Stomach (tissue), 4 donors: ENCODE results near the gene EIF4H.

Experiments used
- CTCF ChIP-seq, 7 experiments: fragments of 450-650 bp in 4 of 7; fragments of 200-600 bp in 3 of 7; sonication (generic) in 3 of 7; IDR thresholded peaks; one replicate each; pipeline ENCODE4 v1.5.1; 2016 to 2019; ENCODE audit warnings: antibody characterized with exemption in 7 of 7, control low read depth in 2 of 7, mild to moderate bottlenecking in 1 of 7
- POLR2A ChIP-seq, 4 donors: fragments of 450-650 bp; IDR thresholded peaks; one replicate each; pipeline ENCODE4 v1.6.1; 2016; ENCODE audit warnings: antibody characterized with exemption in 4 of 4, control low read depth in 2 of 4, mild to moderate bottlenecking in 1 of 4, moderate library complexity in 1 of 4

- TF ChIP-seq POLR2A (IDR thresholded peaks at IDR 0.05) (no peak), CTCF (IDR thresholded peaks at IDR 0.05) (no peak)
Measured at GRCh38 chr7:74174606-74175082, 488 bp downstream of the EIF4H start.
